ELR (cell line): ENCODE results near the gene TMOD2.

Source experiments
- DNase-seq: peaks from one replicate; pipeline ENCODE4 v3.0.0-alpha.2; 2015; ENCODE audit warnings: low read depth

The TMOD2 gene

DNA sequence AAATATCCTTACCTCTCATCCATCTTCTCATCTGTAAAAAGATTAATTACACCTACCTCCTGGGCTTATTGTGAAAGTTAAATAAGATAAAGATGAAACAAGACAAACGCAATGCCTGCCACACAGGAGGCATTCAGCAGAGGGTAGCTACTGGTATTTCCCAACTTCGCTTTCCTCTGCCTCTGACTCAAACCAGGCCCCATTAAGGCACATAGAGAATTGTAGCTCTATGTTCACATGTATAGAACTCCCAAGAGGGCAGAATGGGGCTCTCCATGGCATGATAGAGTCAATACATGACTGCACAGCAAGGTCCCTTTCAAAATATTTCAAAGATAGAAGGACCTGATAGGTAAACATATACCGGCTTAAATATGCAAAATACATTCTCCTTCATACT, 15.3 kb upstream of the TMOD2 start:
- DNase-seq: no peak

GRCh38 chr15:51736751-51737521, 14.5 kb upstream of the TMOD2 start:
- DNase-seq: peak; percentile 55

- DNase-seq: peak; percentile 72
These were observed 13.7 kb upstream of the TMOD2 start, which contains the start of gene LYSMD2 for GRCh38 chr15:51737522-51738305. Gene LYSMD2, minus strand, starts transcription at chr15:51737655. Its CDS starts 33 bp downstream, at chr15:51737622.

DNA sequence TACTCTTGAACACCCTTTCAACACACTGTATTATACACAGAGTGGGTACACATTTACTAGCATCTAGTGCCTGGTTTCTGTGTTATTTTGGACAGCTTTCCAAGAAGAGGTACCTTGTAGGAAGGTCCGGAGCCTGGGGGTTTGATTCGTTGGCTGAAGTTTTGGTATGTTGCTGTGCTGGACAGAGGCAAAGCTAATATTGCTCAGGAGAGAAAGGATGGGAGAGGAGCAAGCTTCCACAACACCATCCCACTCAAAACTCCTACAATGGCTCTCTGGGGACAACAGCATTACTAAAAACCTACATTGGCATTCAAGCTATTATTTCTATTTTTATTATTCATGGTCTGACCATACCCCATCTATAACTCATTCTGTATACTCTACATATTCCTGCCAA, 12.8 kb upstream of the TMOD2 start:
- no peak for DNase-seq

GRCh38 chr15:51739061-51739712, 12.2 kb upstream of the TMOD2 start:
- DNase-seq: no peak

- no peak for DNase-seq
These were observed 2.1 kb upstream of the TMOD2 start for GRCh38 chr15:51749307-51749706.

- DNase-seq: no peak
These were observed 1.2 kb upstream of the TMOD2 start for GRCh38 chr15:51750186-51750585.

GRCh38 chr15:51751697-51752683, 593 bp downstream of the TMOD2 start:
- DNase-seq: peak; percentile 41

- DNase-seq: no peak
These were observed 1.5 kb downstream of the TMOD2 start for GRCh38 chr15:51752888-51753287.

DNA sequence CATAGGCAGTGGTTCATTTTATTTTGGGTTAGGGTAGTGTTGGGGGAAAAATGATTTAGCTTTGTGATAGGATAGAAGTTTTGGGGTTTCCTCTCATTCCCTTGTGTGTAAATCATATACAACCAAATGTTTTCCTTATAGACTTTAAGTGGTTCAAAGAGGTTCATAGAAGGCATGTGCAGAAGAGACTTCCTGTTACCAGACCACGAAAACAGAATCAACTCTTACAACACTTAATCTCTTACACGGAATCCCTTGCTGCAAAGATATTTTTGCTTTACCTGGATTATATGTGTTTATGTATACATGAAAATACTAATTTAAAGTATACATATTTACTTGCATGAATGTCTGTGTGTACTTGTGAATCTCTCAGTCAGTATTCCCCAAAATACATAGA, 2.9 kb downstream of the TMOD2 start:
- DNase-seq: no peak

- no peak for DNase-seq
These were observed 4.4 kb downstream of the TMOD2 start for GRCh38 chr15:51755790-51756189.

- DNase-seq: no peak
These were observed 5.1 kb downstream of the TMOD2 start for GRCh38 chr15:51756482-51756881.

GRCh38 chr15:51757450-51757849, 6.1 kb downstream of the TMOD2 start:
- no peak for DNase-seq

GRCh38 chr15:51758645-51759044, 7.2 kb downstream of the TMOD2 start:
- DNase-seq: peak; percentile 44

DNA sequence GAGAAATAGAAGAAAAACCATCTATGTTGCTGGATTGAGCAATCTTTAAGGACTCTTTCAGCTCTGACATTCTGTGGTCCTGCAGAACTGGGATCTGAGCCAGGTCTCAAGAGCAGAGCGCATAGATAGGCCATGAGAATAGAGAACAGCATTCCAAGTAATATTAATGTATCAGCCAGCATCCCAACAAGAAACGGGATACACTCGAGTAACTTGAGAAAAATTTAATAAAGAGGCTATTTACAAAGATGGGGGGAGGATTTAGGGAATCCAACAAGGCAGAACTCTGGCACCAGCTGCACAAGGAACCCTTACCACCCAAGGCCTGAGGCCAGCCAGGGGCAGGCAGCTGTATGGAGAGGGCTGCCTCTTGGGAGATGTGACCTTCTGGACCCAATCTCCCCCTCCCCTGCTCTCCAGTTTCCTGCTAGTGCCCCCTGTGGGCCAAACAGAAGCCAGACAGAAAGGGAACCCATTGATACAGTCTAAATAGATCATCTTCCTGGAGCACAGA, 8.2 kb downstream of the TMOD2 start:
- peak; percentile 57 for DNase-seq

- no peak for DNase-seq
These were observed 9.4 kb downstream of the TMOD2 start for GRCh38 chr15:51760805-51761204.

GRCh38 chr15:51765751-51766150, 14.4 kb downstream of the TMOD2 start:
- no peak for DNase-seq

DNA sequence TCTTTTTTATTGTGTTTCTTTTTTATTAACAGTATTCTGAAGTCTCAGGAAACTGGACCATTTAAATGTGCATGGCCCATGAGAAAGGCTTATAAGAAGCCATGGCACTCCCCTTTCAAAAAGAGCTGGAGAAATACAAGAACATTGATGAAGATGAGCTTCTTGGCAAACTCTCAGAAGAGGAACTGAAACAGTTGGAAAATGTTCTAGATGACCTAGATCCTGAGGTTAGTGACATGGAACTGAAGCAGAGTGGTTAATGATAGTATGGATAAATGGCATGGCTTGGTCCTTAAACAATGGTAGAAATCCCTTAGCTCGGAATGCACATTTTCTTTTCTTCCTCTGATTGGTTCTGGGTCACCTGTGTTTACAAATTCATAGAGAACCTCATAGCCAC, 14.9 kb downstream of the TMOD2 start:
- DNase-seq: no peak

GRCh38 chr15:51768018-51768417, 16.6 kb downstream of the TMOD2 start:
- DNase-seq: no peak

- no peak for DNase-seq
These were observed 19.5 kb downstream of the TMOD2 start for GRCh38 chr15:51770902-51771301.

DNA sequence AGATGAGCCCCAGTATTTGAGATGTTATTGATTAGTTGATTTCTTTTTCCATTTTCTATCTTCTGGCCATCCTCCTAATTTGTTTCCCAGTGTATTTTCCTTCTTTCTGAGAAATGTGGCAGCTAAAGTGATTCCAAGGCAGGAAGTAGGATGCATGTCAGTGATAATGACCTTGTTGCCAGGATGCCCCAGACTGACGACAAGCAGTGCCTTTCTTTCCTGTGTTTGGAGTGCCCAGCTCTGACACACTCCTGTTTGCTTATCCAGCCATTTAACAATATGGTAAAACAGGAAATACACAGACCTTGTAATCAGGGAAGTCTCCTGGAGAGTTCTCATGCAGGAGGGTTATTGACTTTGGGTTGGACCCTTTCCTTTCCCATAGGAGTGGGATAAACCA, 20.4 kb downstream of the TMOD2 start:
- no peak for DNase-seq
